ENCODE results near the gene RAB39B. TPM values are rescaled to one million over a fixed set of nuclear protein-coding genes. Genes with fewer than 3 reads are reported as not detected.

The RAB39B gene
- total and polyA plus RNA-seq, 2 donors (not counting 1 experiment from before 2014, with no cell fraction given), result 0.12 to 3.0 TPM

GRCh38 chrX:155242300-155242699 is 22.0 kb downstream of the RAB39B start:
- H2AFZ ChIP-seq (ENCODE audit: low read length), result no peak overlapping the region
- H3K79me2 ChIP-seq (ENCODE audit: control insufficient read depth, insufficient read depth, low read length), result no peaks in the 10 kb centered on the region
- no peak overlapping the region for H3K9ac ChIP-seq (ENCODE audit: insufficient read depth, low read length)
- no peak overlapping the region for H3K4me3 ChIP-seq (replicated peaks in 1 of 4; ENCODE audit: control extremely low read depth in 1 of 4, insufficient read depth in 1 of 4, low read depth in 3 of 4, low read length in 4 of 4)
- H3K9me3 ChIP-seq (ENCODE audit: control insufficient read depth, insufficient read depth, low read depth, low read length), result no peaks in the 10 kb centered on the region
- peaks cover 2% of the 10 kb centered on the region for H3K36me3 ChIP-seq (ENCODE audit: control insufficient read depth, insufficient read depth, low read length)
- TF ChIP-seq CTCF (conservative IDR thresholded peaks at IDR 0.05 in 1 of 2, IDR thresholded peaks at IDR 0.05 in 1 of 2; ENCODE audit: low read depth in 1 of 2, low read length in 2 of 2) (no peak), EZH2 (IDR thresholded peaks at IDR 0.05; ENCODE audit: low read length, missing control alignments) (no peak)
- H3K4me2 ChIP-seq (ENCODE audit: extremely low read depth, insufficient read depth, low read length), result no peak overlapping the region
- DNase-seq (ENCODE audit: low read depth in 2 of 2), result no peak
- no peak overlapping the region for H3K27ac ChIP-seq (ENCODE audit: insufficient read depth, low read length)
- H3K4me1 ChIP-seq (ENCODE audit: control insufficient read depth, extremely low read depth, insufficient read depth, low read length), result no peaks in the 10 kb centered on the region
- H4K20me1 ChIP-seq (ENCODE audit: control insufficient read depth, extremely low read depth, insufficient read depth, low read length), result no peaks in the 10 kb centered on the region
- H3K27me3 ChIP-seq (ENCODE audit: control insufficient read depth, insufficient read depth, low read length), result no peaks in the 10 kb centered on the region

- Histone ChIP-seq H3K9ac (ENCODE audit: insufficient read depth, low read length) (no peak overlapping the region), H3K4me3 (replicated peaks in 1 of 4; ENCODE audit: control extremely low read depth in 1 of 4, insufficient read depth in 1 of 4, low read depth in 3 of 4, low read length in 4 of 4) (no peak overlapping the region), H3K27ac (ENCODE audit: insufficient read depth, low read length) (no peak overlapping the region), H3K4me1 (ENCODE audit: control insufficient read depth, extremely low read depth, insufficient read depth, low read length) (no peaks in the 10 kb centered on the region), H3K79me2 (ENCODE audit: control insufficient read depth, insufficient read depth, low read length) (no peaks in the 10 kb centered on the region), H3K4me2 (ENCODE audit: extremely low read depth, insufficient read depth, low read length) (no peak overlapping the region), H3K27me3 (ENCODE audit: control insufficient read depth, insufficient read depth, low read length) (no peaks in the 10 kb centered on the region), H4K20me1 (ENCODE audit: control insufficient read depth, extremely low read depth, insufficient read depth, low read length) (no peaks in the 10 kb centered on the region), H3K9me3 (ENCODE audit: control insufficient read depth, insufficient read depth, low read depth, low read length) (no peaks in the 10 kb centered on the region), H3K36me3 (ENCODE audit: control insufficient read depth, insufficient read depth, low read length) (peaks cover 2% of the 10 kb centered on the region), H2AFZ (ENCODE audit: low read length) (no peak overlapping the region)
- TF ChIP-seq EZH2 (IDR thresholded peaks at IDR 0.05; ENCODE audit: low read length, missing control alignments), result no peak
- no peak for TF ChIP-seq CTCF (conservative IDR thresholded peaks at IDR 0.05 in 1 of 2, IDR thresholded peaks at IDR 0.05 in 1 of 2; ENCODE audit: low read depth in 1 of 2, low read length in 2 of 2)
- no peak for DNase-seq (ENCODE audit: low read depth in 2 of 2)
These were observed 26.6 kb downstream of the RAB39B start for GRCh38 chrX:155237719-155238118.

GRCh38 chrX:155235891-155236290 is 28.4 kb downstream of the RAB39B start:
- no peak overlapping the region for H2AFZ ChIP-seq (ENCODE audit: low read length)
- no peaks in the 10 kb centered on the region for H3K4me1 ChIP-seq (ENCODE audit: control insufficient read depth, extremely low read depth, insufficient read depth, low read length)
- no peaks in the 10 kb centered on the region for H3K27me3 ChIP-seq (ENCODE audit: control insufficient read depth, insufficient read depth, low read length)
- H3K36me3 ChIP-seq (ENCODE audit: control insufficient read depth, insufficient read depth, low read length), result peaks cover 2% of the 10 kb centered on the region
- no peaks in the 10 kb centered on the region for H4K20me1 ChIP-seq (ENCODE audit: control insufficient read depth, extremely low read depth, insufficient read depth, low read length)
- no peaks in the 10 kb centered on the region for H3K9me3 ChIP-seq (ENCODE audit: control insufficient read depth, insufficient read depth, low read depth, low read length)
- no peaks in the 10 kb centered on the region for H3K79me2 ChIP-seq (ENCODE audit: control insufficient read depth, insufficient read depth, low read length)
- H3K9ac ChIP-seq (ENCODE audit: insufficient read depth, low read length), result no peak overlapping the region
- H3K4me3 ChIP-seq (replicated peaks in 1 of 4; ENCODE audit: control extremely low read depth in 1 of 4, insufficient read depth in 1 of 4, low read depth in 3 of 4, low read length in 4 of 4), result no peak overlapping the region
- H3K27ac ChIP-seq (ENCODE audit: insufficient read depth, low read length), result no peak overlapping the region
- DNase-seq (ENCODE audit: low read depth in 2 of 2), result no peak
- no peak overlapping the region for H3K4me2 ChIP-seq (ENCODE audit: extremely low read depth, insufficient read depth, low read length)
- TF ChIP-seq EZH2 (IDR thresholded peaks at IDR 0.05; ENCODE audit: low read length, missing control alignments), result no peak
- no peak for TF ChIP-seq CTCF (conservative IDR thresholded peaks at IDR 0.05 in 1 of 2, IDR thresholded peaks at IDR 0.05 in 1 of 2; ENCODE audit: low read depth in 1 of 2, low read length in 2 of 2)
